NCI-H1694 treated with DMSO at 0.1 percent for 48 hours (cell line): ENCODE measurements around the gene PRICKLE3.

Experiments
- DNase-seq: peaks from one replicate; lab custom pipeline; 2025; lab: John Stamatoyannopoulos, UW

The PRICKLE3 gene

GRCh38 chrX:49186125-49187027 lies at the start of gene PRICKLE3:
TSS of gene PRICKLE3 (minus strand) at chrX:49186373. CDS start at chrX:49186297, 76 bp downstream.
- peak; percentile 49 for DNase-seq

GRCh38 chrX:49233887-49234555 lies 47.8 kb upstream of the PRICKLE3 start:
- no peak for DNase-seq

GRCh38 chrX:49233176-49233575 lies 47.0 kb upstream of the PRICKLE3 start, which contains the start of gene CACNA1F:
TSS of gene CACNA1F (minus strand) at chrX:49233340. CDS start at chrX:49233309, 31 bp downstream.
- DNase-seq: no peak

- DNase-seq: no peak
Observed at GRCh38 chrX:49232525-49232924, 46.4 kb upstream of the PRICKLE3 start.

GRCh38 chrX:49231333-49232000 lies 45.3 kb upstream of the PRICKLE3 start:
- no peak for DNase-seq

GRCh38 chrX:49230500-49231232 lies 44.5 kb upstream of the PRICKLE3 start:
- no peak for DNase-seq

GRCh38 chrX:49228185-49228584 lies 42.0 kb upstream of the PRICKLE3 start:
- no peak for DNase-seq

- no peak for DNase-seq
Observed at GRCh38 chrX:49227726-49228125, 41.6 kb upstream of the PRICKLE3 start.

GRCh38 chrX:49226946-49227345 lies 40.8 kb upstream of the PRICKLE3 start:
- DNase-seq: no peak

- DNase-seq: no peak
Observed at GRCh38 chrX:49225858-49226257, 39.7 kb upstream of the PRICKLE3 start.

GRCh38 chrX:49221868-49222267 lies 35.7 kb upstream of the PRICKLE3 start:
- DNase-seq: no peak

GRCh38 chrX:49220100-49220499 lies 33.9 kb upstream of the PRICKLE3 start:
- no peak for DNase-seq

- DNase-seq: no peak
Observed at GRCh38 chrX:49214996-49215526, 28.9 kb upstream of the PRICKLE3 start.

GRCh38 chrX:49214416-49214815 lies 28.2 kb upstream of the PRICKLE3 start:
- no peak for DNase-seq

GRCh38 chrX:49212861-49213260 lies 26.7 kb upstream of the PRICKLE3 start:
- DNase-seq: no peak

- no peak for DNase-seq
Observed at GRCh38 chrX:49212209-49212608, 26.0 kb upstream of the PRICKLE3 start.

- DNase-seq: no peak
Observed at GRCh38 chrX:49211074-49211473, 24.9 kb upstream of the PRICKLE3 start.

GRCh38 chrX:49210406-49210805 lies 24.2 kb upstream of the PRICKLE3 start:
- DNase-seq: no peak

GRCh38 chrX:49209434-49210251 lies 23.5 kb upstream of the PRICKLE3 start:
- peak; percentile 81 for DNase-seq

GRCh38 chrX:49208399-49208798 lies 22.2 kb upstream of the PRICKLE3 start:
- no peak for DNase-seq

GRCh38 chrX:49206543-49206942 lies 20.4 kb upstream of the PRICKLE3 start:
- DNase-seq: no peak
